Memory B cell (primary cell): ENCODE measurements around the gene DCAF6.
"Not testable (repeated sequence)": the region's sequence is repeated elsewhere in the genome, so short reads cannot be mapped to it uniquely, and the experiment has no call there.

Source experiments
- ATAC-seq: fragments of 150-1000 bp; cut with Tn5 transposase; 2 replicates; pipeline ENCODE4 v1.10.0; 2021; ENCODE audit warnings: low read depth, mild to moderate bottlenecking, moderate library complexity
- DNase-seq, 2 donors: peaks; one replicate each; pipeline ENCODE4 v3.0.0; 2022; ENCODE audit warnings: low spot score in 2 of 2
- H3K27ac Mint-ChIP-seq: one replicate; pipeline ENCODE4 v1.8.0; 2022; ENCODE audit warnings: mild to moderate bottlenecking, moderate library complexity, mixed read lengths
- H3K27me3 Mint-ChIP-seq: one replicate; pipeline ENCODE4 v1.8.0; 2022; ENCODE audit warnings: mixed read lengths
- H3K36me3 Mint-ChIP-seq: one replicate; pipeline ENCODE4 v1.8.0; 2022; ENCODE audit warnings: mild to moderate bottlenecking, mixed read lengths
- H3K4me1 Mint-ChIP-seq: one replicate; pipeline ENCODE4 v1.8.0; 2022; ENCODE audit warnings: mixed read lengths
- H3K4me3 Mint-ChIP-seq: one replicate; pipeline ENCODE4 v1.8.0; 2022; ENCODE audit warnings: mild to moderate bottlenecking, moderate library complexity, mixed read lengths
- H3K9me3 Mint-ChIP-seq: one replicate; pipeline ENCODE4 v1.8.0; 2022; ENCODE audit warnings: mixed read lengths

The DCAF6 gene

GRCh38 chr1:167912294-167912693, 24.2 kb upstream of the DCAF6 start:
- DNase-seq (no peak), ATAC-seq (no peak)
- peaks cover 6% of the 10 kb centered on the region for H3K27me3 Mint-ChIP-seq
- H3K4me3 Mint-ChIP-seq = no peak overlapping the region
- H3K36me3 Mint-ChIP-seq = peaks cover 17% of the 10 kb centered on the region
- no peak overlapping the region for H3K27ac Mint-ChIP-seq
- peaks cover 10% of the 10 kb centered on the region for H3K9me3 Mint-ChIP-seq
- no peaks in the 10 kb centered on the region for H3K4me1 Mint-ChIP-seq

GRCh38 chr1:167913895-167914496, 22.5 kb upstream of the DCAF6 start, which contains the start of gene ADCY10:
ADCY10 (minus strand) TSS chr1:167914134; CDS start chr1:167905140, 8,994 bp downstream.
- Mint-ChIP-seq H3K4me1 (no peaks in the 10 kb centered on the region), H3K4me3 (no peak within 1 kb of the TSS), H3K9me3 (peaks cover 7% of the 10 kb centered on the region), H3K27me3 (peaks cover 4% of the 10 kb centered on the region), H3K36me3 (peaks cover 20% of the 10 kb centered on the region), H3K27ac (no peak within 1 kb of the TSS)
- DNase-seq (no peak), ATAC-seq (no peak)

GRCh38 chr1:167915569-167915968, 20.9 kb upstream of the DCAF6 start:
- Mint-ChIP-seq H3K36me3 (peaks cover 17% of the 10 kb centered on the region), H3K9me3 (no peaks in the 10 kb centered on the region), H3K27me3 (no peaks in the 10 kb centered on the region), H3K4me3 (no peak overlapping the region), H3K4me1 (no peaks in the 10 kb centered on the region), H3K27ac (no peak overlapping the region)
- DNase-seq (no peak), ATAC-seq (no peak)

DNA sequence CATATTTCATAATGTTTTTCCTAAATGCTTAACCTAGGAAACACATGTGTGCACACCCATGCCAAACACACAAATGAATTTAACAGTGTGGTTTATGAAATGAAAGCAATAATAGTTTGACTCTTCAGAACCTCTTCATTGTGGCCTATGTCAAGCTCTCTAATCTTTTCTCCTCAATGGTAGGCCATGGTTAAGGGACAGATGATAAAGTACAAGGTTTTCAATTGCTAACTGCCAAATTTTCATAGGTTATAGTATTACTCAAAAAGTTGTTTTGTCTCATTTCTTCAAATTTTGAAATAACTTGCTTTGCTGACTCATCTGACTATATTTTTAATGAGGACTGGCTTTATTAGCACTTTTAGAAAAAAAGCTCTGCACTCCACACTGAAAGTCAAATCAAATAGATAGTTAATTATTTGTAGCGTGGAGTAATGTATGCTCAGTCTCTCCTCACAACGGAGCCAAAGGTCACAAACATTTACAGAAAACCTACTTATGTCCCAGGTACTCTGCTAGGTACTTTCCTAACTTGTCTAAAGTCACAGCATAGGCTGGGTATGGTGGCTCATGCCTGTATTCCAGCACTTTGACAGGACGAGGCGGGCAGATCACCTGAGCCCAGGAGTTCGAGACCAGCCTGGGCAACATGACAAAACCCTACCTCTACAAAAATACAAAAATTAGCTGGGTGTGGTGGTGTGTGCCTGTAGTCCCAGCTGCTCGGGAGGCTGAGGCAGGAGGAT, 19.5 kb upstream of the DCAF6 start:
- ATAC-seq (no peak), DNase-seq (no peak)
- Mint-ChIP-seq H3K27ac (no peak overlapping the region), H3K27me3 (no peaks in the 10 kb centered on the region), H3K4me3 (no peak overlapping the region), H3K9me3 (no peaks in the 10 kb centered on the region), H3K36me3 (peaks cover 17% of the 10 kb centered on the region), H3K4me1 (no peaks in the 10 kb centered on the region)

DNA sequence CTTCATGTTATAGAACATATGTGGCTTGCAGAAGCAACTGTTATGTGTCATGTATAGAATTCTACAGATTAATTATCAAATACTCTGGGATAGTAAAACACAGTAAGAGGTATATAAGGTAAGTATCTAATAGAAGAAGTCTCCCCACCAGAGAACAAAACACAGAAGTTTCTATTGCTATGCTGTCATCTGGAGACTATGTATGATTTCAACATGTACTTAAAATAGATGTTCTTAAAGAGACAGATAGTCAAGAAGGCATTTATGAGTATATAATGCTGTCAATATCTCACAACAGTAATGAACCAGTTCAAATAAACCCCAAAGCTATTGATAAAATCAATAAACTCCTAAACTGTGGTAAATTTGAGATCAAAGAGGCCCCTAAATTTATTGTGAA, 14.5 kb upstream of the DCAF6 start:
- Mint-ChIP-seq H3K4me1 (peaks cover 5% of the 10 kb centered on the region), H3K9me3 (no peaks in the 10 kb centered on the region), H3K27ac (no peak overlapping the region), H3K36me3 (peaks cover 8% of the 10 kb centered on the region), H3K27me3 (no peaks in the 10 kb centered on the region), H3K4me3 (no peak overlapping the region)
- no peak for DNase-seq
- ATAC-seq = no peak

- H3K27me3 Mint-ChIP-seq = no peaks in the 10 kb centered on the region
- no peak for DNase-seq
- ATAC-seq = no peak
- H3K9me3 Mint-ChIP-seq = no peaks in the 10 kb centered on the region
- H3K4me3 Mint-ChIP-seq = no peak overlapping the region
- H3K36me3 Mint-ChIP-seq = peaks cover 8% of the 10 kb centered on the region
- H3K27ac Mint-ChIP-seq = no peak overlapping the region
- peaks cover 7% of the 10 kb centered on the region for H3K4me1 Mint-ChIP-seq
These were observed 13.8 kb upstream of the DCAF6 start for GRCh38 chr1:167922611-167923074.

DNA sequence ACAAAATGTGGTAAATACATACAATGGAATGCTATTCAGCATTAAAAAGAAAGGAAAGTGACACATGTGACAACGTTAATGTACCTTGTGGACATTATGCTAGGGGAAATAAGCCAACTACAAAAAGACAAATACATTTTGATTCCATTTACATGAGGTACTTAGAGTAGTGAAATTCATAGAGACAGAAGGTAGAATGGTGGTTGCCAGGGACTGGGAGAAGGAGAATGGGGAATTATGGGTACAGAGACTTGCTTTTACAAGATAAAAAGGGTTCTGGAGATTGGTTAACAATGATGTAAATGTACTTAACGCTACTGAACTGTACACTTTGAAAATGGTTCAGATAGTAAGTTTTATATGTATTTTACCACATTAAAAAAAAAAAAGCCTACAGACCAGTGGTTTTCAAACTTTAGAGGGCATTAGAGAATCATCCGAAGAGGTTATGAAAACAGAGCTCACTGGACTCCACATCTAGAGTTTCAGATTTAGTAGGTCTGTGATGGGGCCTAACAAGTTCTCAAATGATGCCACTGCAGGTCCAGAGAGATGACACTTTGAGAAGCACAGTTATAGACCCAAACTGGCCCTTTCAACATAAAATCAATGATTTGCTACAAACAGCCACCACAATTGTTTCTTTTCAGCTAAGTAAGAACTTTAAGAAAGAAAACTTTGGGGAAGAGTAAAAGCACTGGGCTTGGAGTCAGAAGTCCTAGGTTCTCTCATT, 13.0 kb upstream of the DCAF6 start:
- H3K4me1 Mint-ChIP-seq = peaks cover 7% of the 10 kb centered on the region
- H3K36me3 Mint-ChIP-seq = peaks cover 5% of the 10 kb centered on the region
- no peak overlapping the region for H3K4me3 Mint-ChIP-seq
- no peaks in the 10 kb centered on the region for H3K27me3 Mint-ChIP-seq
- H3K9me3 Mint-ChIP-seq = no peaks in the 10 kb centered on the region
- no peak for DNase-seq
- no peak for ATAC-seq
- no peak overlapping the region for H3K27ac Mint-ChIP-seq

DNA sequence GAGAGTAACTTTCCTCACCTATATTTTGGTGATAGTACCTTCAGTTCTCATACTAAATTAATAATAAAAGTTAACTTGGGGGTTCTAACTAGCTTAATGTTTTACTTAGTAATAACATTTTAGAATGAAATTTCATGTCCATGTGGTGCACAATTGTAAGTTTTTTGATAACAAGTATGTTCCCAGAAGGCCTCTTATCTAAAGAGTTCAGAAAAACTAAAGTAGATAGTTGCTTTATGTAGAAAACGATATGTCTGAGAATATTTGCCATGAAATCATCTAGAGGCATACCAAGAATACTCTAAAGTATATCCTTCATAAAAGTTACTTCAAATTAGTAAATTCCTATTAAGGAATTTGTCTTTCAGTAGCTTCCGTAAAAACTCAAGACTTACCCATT, 12.4 kb upstream of the DCAF6 start:
- ATAC-seq (no peak), DNase-seq (no peak)
- H3K27ac Mint-ChIP-seq = no peak overlapping the region
- no peaks in the 10 kb centered on the region for H3K27me3 Mint-ChIP-seq
- no peak overlapping the region for H3K4me3 Mint-ChIP-seq
- H3K36me3 Mint-ChIP-seq = peaks cover 5% of the 10 kb centered on the region
- peaks cover 7% of the 10 kb centered on the region for H3K4me1 Mint-ChIP-seq
- no peaks in the 10 kb centered on the region for H3K9me3 Mint-ChIP-seq

GRCh38 chr1:167924543-167925231, 11.8 kb upstream of the DCAF6 start:
- peaks cover 8% of the 10 kb centered on the region for H3K4me1 Mint-ChIP-seq
- H3K27ac Mint-ChIP-seq = no peak overlapping the region
- no peak for ATAC-seq
- no peak for DNase-seq
- H3K27me3 Mint-ChIP-seq = no peaks in the 10 kb centered on the region
- H3K9me3 Mint-ChIP-seq = no peaks in the 10 kb centered on the region
- peaks cover 3% of the 10 kb centered on the region for H3K36me3 Mint-ChIP-seq
- H3K4me3 Mint-ChIP-seq = no peak overlapping the region

GRCh38 chr1:167926486-167926997, 9.9 kb upstream of the DCAF6 start:
- ATAC-seq (no peak), DNase-seq (no peak)
- H3K27ac Mint-ChIP-seq = no peak overlapping the region
- no peaks in the 10 kb centered on the region for H3K27me3 Mint-ChIP-seq
- no peaks in the 10 kb centered on the region for H3K9me3 Mint-ChIP-seq
- peaks cover 3% of the 10 kb centered on the region for H3K36me3 Mint-ChIP-seq
- H3K4me1 Mint-ChIP-seq = peaks cover 10% of the 10 kb centered on the region
- H3K4me3 Mint-ChIP-seq = no peak overlapping the region

DNA sequence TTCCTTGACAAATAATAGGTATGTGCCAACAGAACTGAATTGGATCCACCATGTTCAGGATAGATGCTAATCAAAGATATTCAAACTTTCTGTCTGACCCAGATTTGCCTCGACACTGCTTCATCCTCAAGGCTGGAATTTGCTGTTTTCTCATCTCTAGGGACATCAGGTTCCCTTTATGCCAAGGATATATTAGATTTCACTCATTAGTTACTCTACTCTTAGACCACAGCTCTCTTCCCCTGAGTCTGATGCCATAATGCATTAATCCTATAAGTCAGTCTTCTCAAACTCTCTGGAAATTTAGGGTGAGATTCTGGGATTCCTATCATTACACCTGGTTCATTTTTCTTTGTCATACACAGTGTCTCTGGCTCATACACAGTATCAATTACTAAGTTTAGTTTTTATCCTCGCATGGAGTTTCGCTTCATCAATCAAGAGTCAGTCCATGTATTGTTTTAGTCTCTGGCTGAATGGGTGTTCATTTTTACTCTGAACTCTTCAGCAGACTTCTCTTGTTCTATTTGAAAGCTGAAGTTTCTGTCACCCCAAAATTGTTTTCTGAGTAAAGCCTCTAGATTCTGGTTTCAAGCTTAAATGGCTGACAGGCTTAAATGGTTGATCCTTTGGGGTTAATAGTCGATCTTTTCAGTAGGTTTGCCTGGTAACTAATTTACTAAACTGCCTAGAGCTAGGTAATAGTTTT, 9.3 kb upstream of the DCAF6 start:
- H3K27ac Mint-ChIP-seq = no peak overlapping the region
- peaks cover 3% of the 10 kb centered on the region for H3K36me3 Mint-ChIP-seq
- ATAC-seq (no peak), DNase-seq (no peak)
- peaks cover 10% of the 10 kb centered on the region for H3K4me1 Mint-ChIP-seq
- H3K27me3 Mint-ChIP-seq = no peaks in the 10 kb centered on the region
- H3K4me3 Mint-ChIP-seq = no peak overlapping the region
- no peaks in the 10 kb centered on the region for H3K9me3 Mint-ChIP-seq

- Mint-ChIP-seq H3K4me1 (peaks cover 7% of the 10 kb centered on the region), H3K27me3 (no peaks in the 10 kb centered on the region), H3K9me3 (no peaks in the 10 kb centered on the region), H3K4me3 (no peak overlapping the region), H3K27ac (no peak overlapping the region), H3K36me3 (no peaks in the 10 kb centered on the region)
- DNase-seq = no peak
- no peak for ATAC-seq
These were observed 8.0 kb upstream of the DCAF6 start for GRCh38 chr1:167928457-167928852.

GRCh38 chr1:167928919-167929318, 7.6 kb upstream of the DCAF6 start:
- H3K27me3 Mint-ChIP-seq, H3K9me3 Mint-ChIP-seq, H3K4me1 Mint-ChIP-seq, ATAC-seq, H3K36me3 Mint-ChIP-seq, H3K4me3 Mint-ChIP-seq, H3K27ac Mint-ChIP-seq, DNase-seq: not testable (repeated sequence)
